Epithelial cell of esophagus (primary cell): ENCODE measurements around the gene MAPK8.

Experiments
- DNase-seq: peaks from one replicate; pipeline ENCODE4 v3.0.0; 2010; ENCODE audit warnings: low read depth
- H3K4me3 ChIP-seq: 2 replicates; pipeline ENCODE4 v1.5.1; 2011; ENCODE audit warnings: mild to moderate bottlenecking, low read length, control low read depth
- TF ChIP-seq, protein P1 (sequence below): IDR thresholded peaks from 2 replicates; pipeline ENCODE4 v1.5.1; 2011; ENCODE audit warnings: low read depth, mild to moderate bottlenecking, low read length, control low read depth, inconsistent platforms; ENCODE audit not compliant: insufficient read depth; ENCODE audit errors: missing control alignments

The MAPK8 gene

GRCh38 chr10:48480397-48481374 lies 174.2 kb downstream of the MAPK8 start:
- DNase-seq: no peak
- no peak overlapping the region for H3K4me3 ChIP-seq
- TF ChIP-seq, protein P1, sequence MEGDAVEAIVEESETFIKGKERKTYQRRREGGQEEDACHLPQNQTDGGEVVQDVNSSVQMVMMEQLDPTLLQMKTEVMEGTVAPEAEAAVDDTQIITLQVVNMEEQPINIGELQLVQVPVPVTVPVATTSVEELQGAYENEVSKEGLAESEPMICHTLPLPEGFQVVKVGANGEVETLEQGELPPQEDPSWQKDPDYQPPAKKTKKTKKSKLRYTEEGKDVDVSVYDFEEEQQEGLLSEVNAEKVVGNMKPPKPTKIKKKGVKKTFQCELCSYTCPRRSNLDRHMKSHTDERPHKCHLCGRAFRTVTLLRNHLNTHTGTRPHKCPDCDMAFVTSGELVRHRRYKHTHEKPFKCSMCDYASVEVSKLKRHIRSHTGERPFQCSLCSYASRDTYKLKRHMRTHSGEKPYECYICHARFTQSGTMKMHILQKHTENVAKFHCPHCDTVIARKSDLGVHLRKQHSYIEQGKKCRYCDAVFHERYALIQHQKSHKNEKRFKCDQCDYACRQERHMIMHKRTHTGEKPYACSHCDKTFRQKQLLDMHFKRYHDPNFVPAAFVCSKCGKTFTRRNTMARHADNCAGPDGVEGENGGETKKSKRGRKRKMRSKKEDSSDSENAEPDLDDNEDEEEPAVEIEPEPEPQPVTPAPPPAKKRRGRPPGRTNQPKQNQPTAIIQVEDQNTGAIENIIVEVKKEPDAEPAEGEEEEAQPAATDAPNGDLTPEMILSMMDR: no peak

DNA sequence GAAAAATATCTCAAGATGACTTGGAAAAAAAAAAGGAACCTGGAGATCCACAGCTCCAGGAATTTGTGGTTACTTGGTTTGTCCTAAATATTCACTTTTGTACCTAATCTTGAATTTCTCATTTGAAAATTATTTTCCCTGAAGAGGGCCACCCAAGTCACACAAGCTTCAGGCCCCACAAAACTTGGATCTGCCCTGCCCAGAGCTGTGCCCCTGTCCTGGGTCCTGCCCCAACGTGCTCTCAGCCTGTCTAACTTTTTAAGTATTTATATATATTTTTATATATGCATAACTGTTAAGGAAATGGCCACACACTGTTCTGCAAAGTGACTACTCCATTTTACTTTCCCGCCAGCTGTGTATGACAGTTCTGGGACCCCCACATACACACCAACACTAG lies 174.9 kb downstream of the MAPK8 start:
- no peak for DNase-seq
- TF ChIP-seq, protein P1: no peak
- H3K4me3 ChIP-seq: no peak overlapping the region

DNA sequence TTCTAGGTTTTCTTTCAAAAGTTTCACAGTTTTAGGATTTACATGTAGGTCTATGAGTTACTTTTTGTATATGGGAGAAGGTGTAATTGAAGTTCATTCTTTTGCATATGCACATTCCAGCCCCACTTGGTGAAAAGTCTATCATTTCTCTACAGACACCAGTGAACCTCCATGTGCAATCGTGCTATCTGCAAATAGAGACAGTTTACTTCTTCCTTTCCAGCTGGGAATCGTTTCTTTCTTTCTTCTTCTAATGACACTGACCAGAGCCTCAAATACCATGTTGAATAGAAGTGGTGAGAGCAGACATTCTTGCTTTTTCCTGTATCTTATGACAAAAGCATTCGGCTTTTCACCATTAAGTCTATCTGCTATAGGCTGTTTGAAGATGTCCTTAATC lies 175.7 kb downstream of the MAPK8 start:
- no peak overlapping the region for H3K4me3 ChIP-seq
- TF ChIP-seq, protein P1: no peak
- no peak for DNase-seq

- TF ChIP-seq, protein P1: no peak
- no peak overlapping the region for H3K4me3 ChIP-seq
- DNase-seq: no peak
These were observed 178.4 kb downstream of the MAPK8 start for GRCh38 chr10:48484911-48485310.

- H3K4me3 ChIP-seq: no peak overlapping the region
- no peak for DNase-seq
- TF ChIP-seq, protein P1: no peak
These were observed 179.2 kb downstream of the MAPK8 start for GRCh38 chr10:48485711-48486110.

DNA sequence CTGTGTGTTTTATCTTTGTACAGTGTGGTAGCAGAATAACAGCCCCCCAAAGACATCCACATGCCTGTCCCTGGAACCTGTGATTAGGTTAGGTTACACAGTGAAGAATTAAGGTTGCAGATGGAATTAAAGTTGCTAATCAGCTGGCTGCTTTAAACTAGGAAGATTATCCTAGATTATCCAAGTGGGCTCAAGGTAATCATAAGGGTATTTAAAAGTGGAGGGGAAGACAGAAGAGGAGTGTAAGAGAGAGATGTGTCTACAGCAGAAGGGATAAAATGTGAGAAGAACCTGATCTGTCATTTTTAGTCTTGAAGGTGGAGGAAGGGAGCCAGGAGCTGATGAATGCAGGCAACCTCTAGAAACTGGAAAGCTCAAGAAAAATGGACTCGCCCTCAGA lies 180.8 kb downstream of the MAPK8 start:
- no peak overlapping the region for H3K4me3 ChIP-seq
- TF ChIP-seq, protein P1: no peak
- no peak for DNase-seq
